GM19193 (cell line): ENCODE results near the gene AGAP1.

Experiments
- POLR2A ChIP-seq: IDR thresholded peaks from 4 replicates; pipeline ENCODE4 v1.6.1; 2011; ENCODE audit not compliant: insufficient read depth, insufficient read length; ENCODE audit errors: extremely low read depth

The AGAP1 gene

GRCh38 chr2:235637896-235638295 is 144.1 kb downstream of the AGAP1 start:
- no peak for TF ChIP-seq POLR2A

GRCh38 chr2:235638541-235639427 is 144.9 kb downstream of the AGAP1 start:
- no peak for TF ChIP-seq POLR2A

GRCh38 chr2:235639428-235639773 is 145.6 kb downstream of the AGAP1 start:
- TF ChIP-seq POLR2A = no peak

GRCh38 chr2:235639885-235640284 is 146.0 kb downstream of the AGAP1 start:
- TF ChIP-seq POLR2A = no peak

- no peak for TF ChIP-seq POLR2A
Measured at GRCh38 chr2:235640377-235640776, 146.5 kb downstream of the AGAP1 start.

GRCh38 chr2:235640926-235641723 is 147.3 kb downstream of the AGAP1 start:
- no peak for TF ChIP-seq POLR2A

- TF ChIP-seq POLR2A = no peak
Measured at GRCh38 chr2:235641956-235642355, 148.1 kb downstream of the AGAP1 start.

- no peak for TF ChIP-seq POLR2A
Measured at GRCh38 chr2:235642446-235643098, 148.7 kb downstream of the AGAP1 start.

GRCh38 chr2:235643680-235644511 is 150.1 kb downstream of the AGAP1 start:
- TF ChIP-seq POLR2A = no peak

- TF ChIP-seq POLR2A = no peak
Measured at GRCh38 chr2:235647264-235647663, 153.4 kb downstream of the AGAP1 start.

GRCh38 chr2:235647877-235648276 is 154.0 kb downstream of the AGAP1 start:
- TF ChIP-seq POLR2A = no peak

GRCh38 chr2:235649418-235649817 is 155.6 kb downstream of the AGAP1 start:
- TF ChIP-seq POLR2A = no peak

- no peak for TF ChIP-seq POLR2A
Measured at GRCh38 chr2:235651643-235652042, 157.8 kb downstream of the AGAP1 start.

GRCh38 chr2:235654103-235654813 is 160.4 kb downstream of the AGAP1 start:
- no peak for TF ChIP-seq POLR2A
